Effector CD8-positive, alpha-beta T cell (primary cell): ENCODE measurements around the gene CHIC2.

ENCODE experiments used
- DNase-seq: peaks from one replicate; lab custom pipeline; 2025; lab: John Stamatoyannopoulos, UW

Gene CHIC2

DNA sequence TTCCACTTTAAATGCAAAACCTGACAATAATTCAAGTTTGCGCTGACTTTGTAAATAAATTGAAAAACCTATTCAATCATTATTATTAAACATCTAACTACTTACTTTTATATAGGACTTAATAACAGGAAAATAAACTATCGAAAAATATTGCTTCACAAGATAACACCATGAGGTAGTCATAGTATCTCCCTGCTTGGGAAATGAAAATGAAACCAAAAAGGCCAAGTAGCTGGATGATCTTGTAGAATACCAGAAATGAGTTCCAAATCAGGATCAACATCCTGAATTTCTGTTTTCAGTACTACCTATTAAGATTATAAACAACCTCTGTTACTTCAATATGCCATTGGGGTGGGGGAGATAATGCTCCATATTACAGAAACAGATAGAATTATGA, 58.9 kb downstream of the CHIC2 start:
- DNase-seq: no peak

GRCh38 chr4:54004463-54004862, 59.9 kb downstream of the CHIC2 start:
- DNase-seq: no peak

DNA sequence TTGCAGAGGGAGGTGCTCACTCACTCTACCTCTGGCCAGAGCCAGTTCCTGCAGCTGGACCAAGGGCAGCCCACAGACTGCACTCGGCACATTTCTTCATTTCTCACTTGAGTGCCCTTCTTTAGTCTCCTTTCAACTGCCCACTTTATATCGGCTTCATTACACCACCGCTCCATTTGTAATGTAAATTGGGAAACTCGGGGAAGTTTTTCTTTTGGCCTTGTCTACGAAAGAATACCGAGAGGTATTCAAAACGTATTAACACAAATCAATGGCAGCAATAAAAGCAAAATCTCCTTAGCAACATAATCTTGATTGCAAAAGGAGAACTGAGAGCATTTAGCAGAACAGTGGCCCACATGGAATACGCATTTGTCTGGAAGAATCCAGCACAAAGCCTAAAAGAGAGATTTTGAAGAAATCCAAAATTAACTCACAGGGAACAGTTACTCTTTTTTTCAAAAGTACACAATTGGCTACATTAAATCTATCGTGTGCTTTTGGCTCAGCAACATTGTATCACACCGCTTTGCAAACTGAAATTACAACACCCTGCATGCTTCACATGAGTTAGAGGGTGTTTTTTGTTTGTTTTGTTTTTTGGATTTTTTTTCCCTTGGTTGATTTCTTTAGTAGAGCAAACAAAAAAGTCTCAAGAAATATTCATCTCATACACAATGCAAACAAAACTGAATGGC, 62.6 kb downstream of the CHIC2 start:
- DNase-seq: no peak

DNA sequence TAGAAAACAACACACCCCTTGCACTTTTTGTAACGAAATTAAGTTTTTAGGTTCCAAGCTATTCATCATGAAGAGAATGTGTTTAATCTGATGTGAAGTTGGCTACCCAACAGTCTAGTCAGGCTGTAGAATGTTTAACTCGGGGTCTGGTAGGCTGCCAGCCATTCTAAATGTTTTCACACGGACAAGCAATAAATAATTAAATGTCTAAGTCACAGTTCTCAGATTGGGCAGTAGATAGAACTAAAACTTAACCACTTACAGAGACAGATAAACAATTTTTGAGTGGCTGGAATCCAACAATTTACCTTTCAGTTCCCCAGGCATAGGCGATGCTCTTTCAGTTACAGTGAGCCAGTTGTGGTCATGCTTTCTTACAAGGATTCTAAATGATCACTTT, 66.5 kb downstream of the CHIC2 start:
- DNase-seq: no peak

- DNase-seq: no peak
Observed at GRCh38 chr4:53994382-53995102, 69.9 kb downstream of the CHIC2 start.

DNA sequence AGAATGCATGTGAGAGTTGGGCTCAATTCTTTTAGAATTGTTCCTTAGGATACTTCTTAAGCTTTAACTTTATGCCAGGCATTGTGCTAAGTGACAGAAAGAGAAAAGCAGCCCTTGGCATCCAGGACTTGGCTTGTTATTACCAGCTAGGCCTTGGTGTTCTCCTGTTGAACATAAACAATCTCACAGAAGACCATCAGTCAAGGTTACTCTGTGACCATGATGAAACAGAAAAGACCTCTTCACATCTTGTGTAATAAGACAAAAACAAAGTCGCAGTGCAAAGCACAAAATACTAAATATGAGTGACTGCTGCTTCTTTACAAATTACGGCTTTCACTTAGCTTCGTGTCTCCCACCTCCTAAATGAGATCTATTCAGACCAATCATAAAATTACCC, 71.6 kb downstream of the CHIC2 start:
- no peak for DNase-seq

DNA sequence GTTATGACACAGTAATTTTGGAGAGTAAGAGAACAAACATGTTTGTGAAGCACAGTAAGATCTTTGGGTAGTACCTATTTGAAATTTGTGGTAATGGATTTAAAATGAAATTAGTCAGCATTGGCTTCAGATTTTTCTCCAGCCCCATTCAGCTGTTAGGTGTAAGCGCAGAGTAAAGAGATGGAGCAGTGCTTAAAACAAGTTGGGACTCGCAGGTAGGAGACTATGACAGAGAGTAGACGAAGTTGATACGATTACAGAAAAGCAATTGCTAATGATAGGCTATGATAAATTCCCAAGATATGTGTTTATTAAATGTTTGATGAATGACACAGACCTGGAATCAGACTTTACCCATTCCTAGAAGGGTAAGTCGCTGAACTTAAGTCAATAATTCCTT, 72.6 kb downstream of the CHIC2 start:
- DNase-seq: no peak

DNA sequence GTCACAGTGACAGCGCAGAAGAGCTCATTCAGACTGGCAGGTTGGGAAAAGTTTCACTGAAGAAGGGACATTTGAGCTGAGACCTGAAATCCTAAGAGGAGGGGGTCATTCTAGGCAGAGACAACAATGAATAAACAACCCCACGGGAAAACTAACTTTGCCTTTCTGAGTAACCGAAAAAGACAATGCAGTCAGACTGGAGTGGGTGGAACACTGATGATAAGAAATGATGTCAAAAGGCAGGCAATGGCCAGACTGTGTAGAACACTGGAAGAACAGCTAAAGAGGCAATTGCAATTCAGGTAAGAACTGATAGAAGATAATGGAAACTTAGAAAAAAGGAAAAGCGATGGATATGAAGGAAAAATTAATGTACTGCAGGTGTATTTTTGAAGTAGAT, 73.8 kb downstream of the CHIC2 start:
- no peak for DNase-seq

- no peak for DNase-seq
Observed at GRCh38 chr4:53987761-53988171, 76.6 kb downstream of the CHIC2 start.

DNA sequence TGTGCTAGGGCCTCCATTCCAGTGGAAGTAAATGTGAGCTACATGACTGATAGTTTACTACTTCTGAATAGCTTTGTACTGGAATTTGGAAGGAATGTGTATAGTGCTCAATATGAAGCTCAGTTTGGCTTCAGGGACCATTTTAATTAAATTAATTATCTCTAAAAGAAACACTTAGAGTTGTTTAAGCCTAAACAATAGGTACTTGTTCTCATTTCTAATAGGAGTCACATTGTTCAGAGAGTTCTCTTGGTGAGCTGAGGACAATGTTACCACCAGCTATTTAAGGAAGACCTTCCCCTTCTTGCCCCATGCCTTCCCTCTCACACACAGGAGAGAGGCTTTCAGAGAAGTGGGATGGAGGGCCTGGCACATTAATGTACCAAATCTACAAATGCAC, 78.3 kb downstream of the CHIC2 start:
- no peak for DNase-seq

DNA sequence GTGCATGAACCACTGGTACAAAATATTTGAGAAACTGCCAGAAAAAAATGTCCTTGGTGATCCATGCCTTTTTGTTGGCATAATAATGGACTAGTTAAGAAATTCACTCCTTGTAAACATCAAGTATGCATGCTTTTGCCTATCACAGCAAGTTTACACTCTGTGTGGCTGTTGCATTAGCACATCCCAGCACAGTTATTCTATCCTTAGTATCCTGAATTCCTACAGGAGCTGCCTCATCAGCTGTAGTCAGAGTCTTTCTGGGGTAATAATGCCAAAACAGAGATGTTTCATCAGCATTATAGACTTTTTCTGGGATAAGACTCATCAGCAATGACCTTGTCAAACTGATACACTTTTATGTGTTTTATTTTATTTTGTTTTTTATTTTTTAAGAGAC, 82.8 kb downstream of the CHIC2 start:
- no peak for DNase-seq

GRCh38 chr4:53981066-53981465, 83.3 kb downstream of the CHIC2 start:
- no peak for DNase-seq

GRCh38 chr4:53974561-53974960, 89.8 kb downstream of the CHIC2 start:
- no peak for DNase-seq

GRCh38 chr4:53967986-53968385, 96.4 kb downstream of the CHIC2 start:
- DNase-seq: no peak

DNA sequence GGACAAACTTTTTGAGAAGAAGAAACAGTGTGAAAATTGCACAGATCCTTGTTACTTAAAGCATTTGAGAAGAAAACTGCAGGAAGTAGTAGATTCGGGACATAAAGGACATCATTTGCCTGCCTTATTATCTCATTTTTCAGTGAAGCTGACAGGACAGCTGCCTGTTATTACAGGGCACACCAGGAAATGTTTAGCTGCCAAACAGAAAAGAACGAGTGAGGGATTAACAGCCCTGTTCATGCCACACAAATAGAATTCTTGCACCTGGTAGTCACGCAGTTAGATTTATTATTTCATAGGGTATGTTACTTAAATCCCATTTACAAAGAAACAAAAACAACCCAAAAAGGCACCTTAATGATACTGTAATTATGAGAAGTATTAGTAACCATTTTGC, 100.6 kb downstream of the CHIC2 start:
- DNase-seq: no peak

DNA sequence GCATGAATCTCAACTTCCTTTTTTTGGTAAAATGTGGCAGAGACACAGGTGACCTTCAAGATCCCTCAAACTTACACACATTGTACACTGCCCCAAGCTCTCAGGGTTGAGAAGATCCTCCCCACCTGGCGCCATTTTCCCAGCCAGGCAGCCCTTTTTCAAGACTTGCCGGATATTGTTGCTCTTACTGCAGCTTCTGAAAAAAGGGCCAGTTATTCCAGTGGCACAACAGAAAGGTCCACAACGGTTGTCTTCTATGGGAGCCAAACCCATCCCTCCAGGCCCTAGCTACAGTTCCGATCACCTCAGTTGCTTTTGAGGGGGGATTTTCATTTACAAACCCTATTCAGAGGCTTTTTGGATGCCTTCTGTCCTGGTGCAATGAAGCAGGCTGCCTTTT, 101.1 kb downstream of the CHIC2 start:
- DNase-seq: no peak

DNA sequence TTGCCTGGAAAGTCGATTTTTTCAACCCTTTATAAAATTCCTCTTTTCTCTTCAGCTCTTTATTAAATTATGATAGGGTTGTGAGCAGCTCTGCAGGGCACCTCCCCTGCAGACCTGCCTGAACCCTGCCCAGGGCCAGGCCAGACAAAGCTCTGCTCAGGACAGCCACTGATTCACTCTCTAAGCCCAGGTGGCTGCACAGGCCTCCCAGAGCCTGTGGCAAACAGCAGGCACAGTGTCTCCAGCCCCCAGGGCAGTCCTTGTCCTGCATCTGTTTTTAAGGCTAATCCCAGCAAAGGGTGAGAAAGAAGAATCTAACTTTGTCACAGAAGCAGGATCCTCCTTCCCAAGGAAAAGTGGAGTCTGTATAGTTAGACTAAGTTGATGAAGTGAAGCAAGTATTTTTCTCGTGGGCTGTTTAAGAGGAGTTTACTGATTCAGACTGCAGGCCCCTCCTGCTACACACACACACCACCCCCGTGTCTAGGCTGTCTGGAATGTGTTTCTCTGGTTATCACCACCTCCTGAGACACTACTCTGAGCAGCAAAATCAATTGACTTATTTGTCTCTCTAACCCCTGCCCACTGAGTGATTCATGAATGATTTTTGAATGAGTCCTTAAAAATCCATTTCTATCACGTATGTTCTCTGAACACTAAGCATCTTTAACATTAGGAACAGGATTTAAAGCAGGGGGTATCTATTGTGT, 101.7 kb downstream of the CHIC2 start:
- no peak for DNase-seq

GRCh38 chr4:53961351-53961750, 103.1 kb downstream of the CHIC2 start:
- no peak for DNase-seq

GRCh38 chr4:53960843-53961242, 103.6 kb downstream of the CHIC2 start:
- no peak for DNase-seq
